Bronchial epithelial cell (primary cell): ENCODE measurements around the gene ITGB1. TPM values are rescaled to one million over a fixed set of nuclear protein-coding genes. Genes with fewer than 3 reads are reported as not detected.
"Not testable (repeated sequence)": the region's sequence is repeated elsewhere in the genome, so short reads cannot be mapped to it uniquely, and the experiment has no call there.

ENCODE experiments used
- DNase-seq: peaks from one replicate; pipeline ENCODE4 v3.0.0-alpha.2; 2010; ENCODE audit warnings: low read depth
- FAIRE-seq: peaks from 2 replicates; lab custom pipeline; 2011; peaks lifted over from hg19 to GRCh38; lab: Jason Lieb, UNC
- H3K27me3 ChIP-seq: 2 replicates; pipeline ENCODE4 v1.5.1; 2011; ENCODE audit warnings: low read length; ENCODE audit not compliant: control insufficient read depth, insufficient read depth
- H3K36me3 ChIP-seq: 2 replicates; pipeline ENCODE4 v1.5.1; 2011; ENCODE audit warnings: low read length; ENCODE audit not compliant: control insufficient read depth, insufficient read depth
- H3K4me3 ChIP-seq: 2 replicates; pipeline ENCODE4 v1.5.1; 2011; ENCODE audit warnings: mild to moderate bottlenecking, low read depth, low read length, control low read depth
- CTCF ChIP-seq: IDR thresholded peaks from 2 replicates; pipeline ENCODE4 v1.5.1; 2011; ENCODE audit warnings: mild to moderate bottlenecking, moderate library complexity, low read length, control low read depth, inconsistent platforms; ENCODE audit not compliant: insufficient read depth, severe bottlenecking
- total RNA-seq: library from RNA; depleted of rRNA; stranded (reverse); fragments of >200 nt; gene quantifications from 2 replicates; pipeline ENCODE4 v1.2.1, GENCODE V29; 2014

The ITGB1 gene
- total RNA-seq, 1 donor from 2014 or later: 1,469 TPM

GRCh38 chr10:32995751-32996150, 37.7 kb upstream of the ITGB1 start:
- TF ChIP-seq CTCF: no peak
- no peaks in the 10 kb centered on the region for H3K27me3 ChIP-seq
- no peaks in the 10 kb centered on the region for H3K36me3 ChIP-seq
- H3K4me3 ChIP-seq: no peak overlapping the region
- DNase-seq: no peak
- no peak for FAIRE-seq

GRCh38 chr10:32995066-32995622, 37.1 kb upstream of the ITGB1 start:
- no peaks in the 10 kb centered on the region for H3K36me3 ChIP-seq
- DNase-seq (no peak), FAIRE-seq (peak; percentile 58)
- H3K4me3 ChIP-seq: no peak overlapping the region
- TF ChIP-seq CTCF: no peak
- no peaks in the 10 kb centered on the region for H3K27me3 ChIP-seq

GRCh38 chr10:32994632-32995031, 36.6 kb upstream of the ITGB1 start:
- H3K27me3 ChIP-seq, DNase-seq, H3K36me3 ChIP-seq, FAIRE-seq, H3K4me3 ChIP-seq: not testable (repeated sequence)

GRCh38 chr10:32992310-32992709, 34.3 kb upstream of the ITGB1 start:
- not testable (repeated sequence) for H3K27me3 ChIP-seq, DNase-seq, H3K4me3 ChIP-seq, FAIRE-seq, H3K36me3 ChIP-seq

GRCh38 chr10:32990811-32991210, 32.8 kb upstream of the ITGB1 start:
- no peaks in the 10 kb centered on the region for H3K36me3 ChIP-seq
- DNase-seq: no peak
- H3K27me3 ChIP-seq: no peaks in the 10 kb centered on the region
- no peak overlapping the region for H3K4me3 ChIP-seq
- TF ChIP-seq CTCF: no peak
- no peak for FAIRE-seq

GRCh38 chr10:32988604-32989003, 30.6 kb upstream of the ITGB1 start:
- DNase-seq (no peak), FAIRE-seq (no peak)
- TF ChIP-seq CTCF: no peak
- H3K36me3 ChIP-seq: no peaks in the 10 kb centered on the region
- H3K27me3 ChIP-seq: no peaks in the 10 kb centered on the region
- H3K4me3 ChIP-seq: no peak overlapping the region

- Histone ChIP-seq H3K4me3 (no peak overlapping the region), H3K27me3 (no peaks in the 10 kb centered on the region), H3K36me3 (no peaks in the 10 kb centered on the region)
- FAIRE-seq (no peak), DNase-seq (no peak)
- TF ChIP-seq CTCF: no peak
Measured at GRCh38 chr10:32987172-32987571, 29.1 kb upstream of the ITGB1 start.
